ENCODE measurements around the gene SORCS1. TPM values are rescaled to one million over a fixed set of nuclear protein-coding genes. Genes with fewer than 3 reads are reported as not detected.

Gene SORCS1
- total RNA-seq, 4 donors from 2014 or later = 34.3 to 85.0 (median 49.3) TPM

GRCh38 chr10:106643473-106643872 is 521.0 kb downstream of the SORCS1 start:
- H3K27me3 ChIP-seq = no peaks in the 10 kb centered on the region
- no peaks in the 10 kb centered on the region for H3K36me3 ChIP-seq
- no peaks in the 10 kb centered on the region for H3K9me3 ChIP-seq
- no peak for DNase-seq (ENCODE audit: low spot score in 2 of 2)
- no peak for TF ChIP-seq CTCF (IDR thresholded peaks at IDR 0.05)
- no peak for TF ChIP-seq EP300 (IDR thresholded peaks at IDR 0.05)
- TF ChIP-seq POLR2A (IDR thresholded peaks at IDR 0.05) = no peak
- no peak overlapping the region for H3K27ac ChIP-seq
- H3K4me3 ChIP-seq = no peak overlapping the region
- WGBS, 2 donors = 65 to 81% methylated on average over 1 of the region's 1 CpG
- H3K4me1 ChIP-seq = no peaks in the 10 kb centered on the region

- TF ChIP-seq CTCF (IDR thresholded peaks at IDR 0.05) (no peak), EP300 (IDR thresholded peaks at IDR 0.05) (no peak), POLR2A (IDR thresholded peaks at IDR 0.05) (no peak)
- Histone ChIP-seq H3K36me3 (peaks cover 0 to 3% (median 0%) of the 10 kb centered on the region in 3 donors), H3K4me3 (no peak overlapping the region), H3K9me3 (no peaks in the 10 kb centered on the region), H3K4me1 (no peaks in the 10 kb centered on the region), H3K27ac (no peak overlapping the region), H3K27me3 (no peaks in the 10 kb centered on the region)
- no peak for DNase-seq (ENCODE audit: low spot score in 2 of 2)
Measured at GRCh38 chr10:106637873-106638272, 526.6 kb downstream of the SORCS1 start.

GRCh38 chr10:106636766-106637491 is 527.6 kb downstream of the SORCS1 start:
- TF ChIP-seq POLR2A (IDR thresholded peaks at IDR 0.05) (no peak), EP300 (IDR thresholded peaks at IDR 0.05) (no peak), CTCF (IDR thresholded peaks at IDR 0.05) (no peak)
- WGBS, 2 donors = 72 to 73% methylated on average over 4 of the region's 4 CpGs
- Histone ChIP-seq H3K27me3 (no peaks in the 10 kb centered on the region), H3K9me3 (no peaks in the 10 kb centered on the region), H3K36me3 (peaks cover 0 to 3% (median 0%) of the 10 kb centered on the region in 3 donors), H3K4me1 (no peaks in the 10 kb centered on the region), H3K4me3 (no peak overlapping the region), H3K27ac (no peak overlapping the region)
- DNase-seq (ENCODE audit: low spot score in 2 of 2) = no peak

GRCh38 chr10:106635947-106636346 is 528.6 kb downstream of the SORCS1 start:
- Histone ChIP-seq H3K27ac (no peak overlapping the region), H3K4me3 (no peak overlapping the region), H3K36me3 (peaks cover 0 to 3% (median 0%) of the 10 kb centered on the region in 3 donors), H3K9me3 (no peaks in the 10 kb centered on the region), H3K27me3 (no peaks in the 10 kb centered on the region), H3K4me1 (peaks cover 0 to 3% (median 0%) of the 10 kb centered on the region in 4 donors)
- TF ChIP-seq EP300 (IDR thresholded peaks at IDR 0.05) (no peak), CTCF (IDR thresholded peaks at IDR 0.05) (no peak), POLR2A (IDR thresholded peaks at IDR 0.05) (no peak)
- 89 to 93% methylated on average over 6 of the region's 6 CpGs for WGBS, 2 donors
- DNase-seq (ENCODE audit: low spot score in 2 of 2) = no peak

GRCh38 chr10:106631016-106631702 is 533.3 kb downstream of the SORCS1 start:
- peaks cover 0 to 3% (median 0%) of the 10 kb centered on the region in 3 donors for H3K36me3 ChIP-seq
- peak overlapping the region in 2 of 4 donors; percentile 26 to 57 for H3K27ac ChIP-seq
- TF ChIP-seq POLR2A (IDR thresholded peaks at IDR 0.05) = no peak
- TF ChIP-seq CTCF (IDR thresholded peaks at IDR 0.05) = no peak
- TF ChIP-seq EP300 (IDR thresholded peaks at IDR 0.05) = no peak
- H3K9me3 ChIP-seq = no peaks in the 10 kb centered on the region
- WGBS, 2 donors = 37 to 39% methylated on average over 3 of the region's 3 CpGs
- no peak overlapping the region for H3K4me3 ChIP-seq
- no peaks in the 10 kb centered on the region for H3K27me3 ChIP-seq
- H3K4me1 ChIP-seq = peaks cover 0 to 3% (median 0%) of the 10 kb centered on the region in 4 donors
- DNase-seq (ENCODE audit: low spot score in 2 of 2) = no peak

Data from tibial nerve (tissue), 4 donors.